ENCODE measurements around the gene DNMT3B.

DNMT3B gene

GRCh38 chr20:32823737-32824588 is 61.8 kb downstream of the DNMT3B start:
- no peak for DNase-seq (ENCODE audit: low spot score)

GRCh38 chr20:32828029-32828680 is 66.0 kb downstream of the DNMT3B start:
- DNase-seq (ENCODE audit: low spot score): no peak

- DNase-seq (ENCODE audit: low spot score): no peak
Measured at GRCh38 chr20:32829311-32830005, 67.3 kb downstream of the DNMT3B start.

- no peak for DNase-seq (ENCODE audit: low spot score)
Measured at GRCh38 chr20:32830437-32830836, 68.3 kb downstream of the DNMT3B start.

- DNase-seq (ENCODE audit: low spot score): no peak
Measured at GRCh38 chr20:32831982-32832381, 69.8 kb downstream of the DNMT3B start.

- no peak for DNase-seq (ENCODE audit: low spot score)
Measured at GRCh38 chr20:32832664-32833063, 70.5 kb downstream of the DNMT3B start.

- DNase-seq (ENCODE audit: low spot score): no peak
Measured at GRCh38 chr20:32834972-32835371, 72.8 kb downstream of the DNMT3B start.

- DNase-seq (ENCODE audit: low spot score): no peak
Measured at GRCh38 chr20:32837157-32837556, 75.0 kb downstream of the DNMT3B start.

- DNase-seq (ENCODE audit: low spot score): no peak
Measured at GRCh38 chr20:32839227-32839981, 77.2 kb downstream of the DNMT3B start.

GRCh38 chr20:32839982-32840285 is 77.7 kb downstream of the DNMT3B start:
- no peak for DNase-seq (ENCODE audit: low spot score)

GRCh38 chr20:32841174-32841573 is 79.0 kb downstream of the DNMT3B start:
- no peak for DNase-seq (ENCODE audit: low spot score)

GRCh38 chr20:32841632-32842031 is 79.4 kb downstream of the DNMT3B start:
- DNase-seq (ENCODE audit: low spot score): no peak

GRCh38 chr20:32842688-32843524 is 80.7 kb downstream of the DNMT3B start:
- DNase-seq (ENCODE audit: low spot score): no peak

GRCh38 chr20:32845786-32846185 is 83.6 kb downstream of the DNMT3B start:
- DNase-seq (ENCODE audit: low spot score): no peak

- DNase-seq (ENCODE audit: low spot score): no peak
Measured at GRCh38 chr20:32846852-32847251, 84.7 kb downstream of the DNMT3B start.

GRCh38 chr20:32847964-32848363 is 85.8 kb downstream of the DNMT3B start:
- no peak for DNase-seq (ENCODE audit: low spot score)

- no peak for DNase-seq (ENCODE audit: low spot score)
Measured at GRCh38 chr20:32848846-32849245, 86.7 kb downstream of the DNMT3B start.

- no peak for DNase-seq (ENCODE audit: low spot score)
Measured at GRCh38 chr20:32849577-32849976, 87.4 kb downstream of the DNMT3B start.

- no peak for DNase-seq (ENCODE audit: low spot score)
Measured at GRCh38 chr20:32855387-32855786, 93.2 kb downstream of the DNMT3B start.

- no peak for DNase-seq (ENCODE audit: low spot score)
Measured at GRCh38 chr20:32858189-32858588, 96.0 kb downstream of the DNMT3B start.
